ENCODE results near the gene CIZ1.

GRCh38 chr9:128218172-128218517, 26.8 kb upstream of the CIZ1 start:
- TF ChIP-seq YY1 (IDR thresholded peaks at IDR 0.05; ENCODE audit: insufficient read depth, insufficient read length) (no peak), SUZ12 (IDR thresholded peaks at IDR 0.05; ENCODE audit: extremely low read depth, insufficient read depth, insufficient read length) (no peak), ZNF274 (IDR thresholded peaks at IDR 0.05; ENCODE audit: low read depth, low read length) (no peak)
